SU-DHL-6 (cell line): ENCODE data around the gene KLK11.

Experiments
- H2AFZ ChIP-seq: fragments of 200-600 bp; sonication (generic); 2 replicates; pipeline ENCODE4 v1.6.1; 2014; ENCODE audit warnings: low read depth, mild to moderate bottlenecking, moderate library complexity, mixed read lengths, antibody characterized with exemption, low read length; ENCODE audit not compliant: severe bottlenecking
- H3F3A ChIP-seq: fragments of 200-600 bp; shearing (Covaris generic); 2 replicates; pipeline ENCODE4 v1.6.0; 2016; ENCODE audit warnings: antibody characterized with exemption, mild to moderate bottlenecking; ENCODE audit not compliant: insufficient read depth
- H3K27ac ChIP-seq: fragments of 200-600 bp; sonication (generic); 2 replicates; pipeline ENCODE4 v1.5.1; 2016; ENCODE audit warnings: low read depth, mild to moderate bottlenecking, low read length, moderate library complexity, mixed read lengths
- H3K27me3 ChIP-seq: fragments of 200-600 bp; sonication (generic), shearing (Covaris generic); 2 replicates; pipeline ENCODE4 v1.6.0; 2014; ENCODE audit warnings: mild to moderate bottlenecking, low read length
- H3K36me3 ChIP-seq: fragments of 200-600 bp; sonication (generic); 2 replicates; pipeline ENCODE4 v1.6.1; 2014; ENCODE audit warnings: mild to moderate bottlenecking, low read length, mixed read lengths
- H3K4me2 ChIP-seq: fragments of 300-600, 200-600 bp; shearing (Covaris generic), sonication (generic); 2 replicates; pipeline ENCODE4 v1.6.0; 2014; ENCODE audit warnings: low read length, low read depth, mild to moderate bottlenecking; ENCODE audit not compliant: poor library complexity, severe bottlenecking
- H3K4me3 ChIP-seq: fragments of 200-600 bp; sonication (generic); 2 replicates; pipeline ENCODE4 v1.5.1; 2014; ENCODE audit warnings: antibody characterized with exemption, low read length, mild to moderate bottlenecking, mixed read lengths; ENCODE audit not compliant: insufficient read depth, poor library complexity, severe bottlenecking
- H3K79me2 ChIP-seq: fragments of 200-600 bp; sonication (generic); 2 replicates; pipeline ENCODE4 v1.6.1; 2014; ENCODE audit warnings: mild to moderate bottlenecking, low read length, moderate library complexity; ENCODE audit not compliant: insufficient read depth
- H3K9ac ChIP-seq: fragments of 200-600 bp; sonication (generic); 2 replicates; pipeline ENCODE4 v1.7.0; 2014; ENCODE audit warnings: mild to moderate bottlenecking, low read length
- H3K9me2 ChIP-seq: fragments of 200-600 bp; sonication (generic); replicated peaks from 2 replicates; pipeline ENCODE4 v1.6.1; 2014; ENCODE audit warnings: low read length; ENCODE audit not compliant: insufficient read depth
- H3K9me3 ChIP-seq: fragments of 200-600 bp; sonication (generic); 2 replicates; pipeline ENCODE4 v1.6.1; 2014; ENCODE audit warnings: low read length, mixed read lengths; ENCODE audit not compliant: insufficient read depth
- H4K20me1 ChIP-seq: fragments of 200-600 bp; sonication (generic); 2 replicates; pipeline ENCODE4 v1.6.1; 2014; ENCODE audit warnings: low read depth, mild to moderate bottlenecking, antibody characterized with exemption, low read length, moderate library complexity, mixed read lengths
- CTCF ChIP-seq: fragments of 200-600 bp; sonication (generic); IDR thresholded peaks from one replicate; pipeline ENCODE4 v1.5.1; 2017; ENCODE audit warnings: antibody characterized with exemption, mild to moderate bottlenecking, low read length, moderate library complexity; ENCODE audit not compliant: insufficient read depth, poor library complexity, severe bottlenecking
- EZH2phosphoT487 ChIP-seq: fragments of 200-600 bp; sonication (generic), shearing (Covaris generic); conservative IDR thresholded peaks from 2 replicates; pipeline ENCODE4 v1.6.1; 2018; ENCODE audit warnings: mild to moderate bottlenecking, antibody characterized with exemption, low read length, moderate library complexity, mixed read lengths

KLK11 gene

DNA sequence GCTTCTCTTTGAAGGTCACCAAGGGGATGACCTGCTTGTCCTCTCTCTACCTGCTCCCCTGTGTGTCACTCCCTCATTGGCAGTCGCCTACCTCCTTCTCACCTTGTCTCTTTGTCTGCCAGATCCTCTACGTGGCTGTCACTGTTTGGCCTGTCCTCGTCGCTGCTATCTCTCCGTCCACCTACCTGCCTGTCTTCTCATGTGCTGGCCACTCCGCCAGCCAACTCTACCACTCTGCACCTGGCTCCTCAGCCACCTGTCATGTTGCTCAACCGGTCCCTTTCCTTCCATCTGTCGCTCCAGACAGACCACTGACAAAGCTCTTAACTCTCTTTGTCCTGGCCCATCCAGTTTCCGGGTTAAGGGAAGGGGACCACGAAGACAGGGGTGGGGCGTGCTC lies 8.3 kb upstream of the KLK11 start, which contains the start of gene KLK12:
Gene KLK12, minus strand, starts transcription at position 299 of the 400 bp plus-strand sequence. CDS start 381 bp downstream, outside the sequence.
- H3K79me2 ChIP-seq, result no peaks in the 10 kb centered on the region

DNA sequence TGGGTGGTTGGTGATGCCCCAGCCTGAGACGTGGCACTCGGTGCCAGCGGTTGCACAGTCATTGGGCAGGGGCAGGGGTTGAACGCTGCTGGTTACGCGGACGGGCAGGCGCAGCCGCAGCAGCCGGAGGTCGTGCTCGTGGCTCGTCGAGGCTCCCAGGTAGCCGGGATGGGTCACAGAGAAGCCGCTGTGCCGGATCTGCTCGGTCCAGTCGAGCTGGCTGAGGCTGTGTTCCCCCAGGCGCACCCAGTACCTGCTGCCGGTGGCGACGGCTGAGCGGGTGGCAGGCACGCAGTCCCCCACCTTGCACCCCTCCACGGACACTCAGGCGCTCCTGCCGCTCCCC lies 5.4 kb upstream of the KLK11 start:
- TF ChIP-seq CTCF (no peak), EZH2phosphoT487 (no peak)
- H4K20me1 ChIP-seq, result no peaks in the 10 kb centered on the region
- H2AFZ ChIP-seq, result no peak overlapping the region
- H3K9me2 ChIP-seq, result no peaks in the 10 kb centered on the region
- no peak overlapping the region for H3K4me2 ChIP-seq
- no peak overlapping the region for H3K9ac ChIP-seq
- H3K4me3 ChIP-seq, result no peak overlapping the region
- H3K9me3 ChIP-seq, result no peaks in the 10 kb centered on the region
- no peaks in the 10 kb centered on the region for H3K27me3 ChIP-seq
- no peak overlapping the region for H3K27ac ChIP-seq
- no peaks in the 10 kb centered on the region for H3F3A ChIP-seq
- H3K79me2 ChIP-seq, result no peaks in the 10 kb centered on the region
- H3K36me3 ChIP-seq, result no peaks in the 10 kb centered on the region

More for the DNA sequence above, 8.3 kb upstream of the KLK11 start, which contains the start of gene KLK12:
- H3K27ac ChIP-seq, result no peak within 1 kb of the TSS
- H3K9me2 ChIP-seq, result no peaks in the 10 kb centered on the region
- no peak within 1 kb of the TSS for H2AFZ ChIP-seq
- no peak within 1 kb of the TSS for H3K9ac ChIP-seq
- no peak within 1 kb of the TSS for H3K4me2 ChIP-seq
- H3F3A ChIP-seq, result no peaks in the 10 kb centered on the region
- no peak within 1 kb of the TSS for H3K4me3 ChIP-seq
- no peaks in the 10 kb centered on the region for H3K27me3 ChIP-seq
- TF ChIP-seq CTCF (no peak), EZH2phosphoT487 (no peak)
- H4K20me1 ChIP-seq, result no peaks in the 10 kb centered on the region
- H3K9me3 ChIP-seq, result no peaks in the 10 kb centered on the region
- no peaks in the 10 kb centered on the region for H3K36me3 ChIP-seq

DNA sequence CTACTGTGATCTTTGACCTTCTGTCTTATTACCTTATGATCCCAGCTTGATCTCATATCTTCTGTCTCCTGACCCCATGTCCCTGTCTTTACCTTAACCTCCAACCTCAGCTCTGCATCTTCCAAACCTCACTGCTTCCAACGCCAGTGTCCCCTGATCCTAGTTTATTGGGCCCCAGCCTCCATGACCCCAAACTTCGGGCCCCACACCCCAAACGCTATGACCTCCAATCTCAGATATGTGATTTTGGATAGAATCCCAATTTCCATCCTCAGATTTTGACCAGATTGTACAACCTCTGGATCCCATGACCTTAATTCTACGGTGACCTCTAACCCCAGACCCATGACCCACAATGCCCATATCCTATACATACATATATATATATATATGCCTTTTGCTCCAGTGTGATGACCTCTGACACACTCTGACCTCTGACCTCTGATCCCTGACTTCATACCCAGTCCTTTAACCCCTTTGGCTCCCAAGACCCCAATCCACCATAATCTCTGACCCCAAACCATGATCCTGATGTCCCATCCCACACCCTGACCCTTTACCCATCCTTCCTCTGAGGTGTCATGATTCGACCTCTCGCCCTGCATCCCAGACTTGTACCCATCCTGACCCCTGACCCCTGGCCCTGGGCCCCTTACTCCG lies 4.9 kb upstream of the KLK11 start:
- H3K9me2 ChIP-seq, result no peaks in the 10 kb centered on the region
- no peaks in the 10 kb centered on the region for H3K79me2 ChIP-seq
- H2AFZ ChIP-seq, result no peak overlapping the region
- no peak overlapping the region for H3K4me2 ChIP-seq
- no peak overlapping the region for H3K4me3 ChIP-seq
- no peaks in the 10 kb centered on the region for H3F3A ChIP-seq
- H3K27me3 ChIP-seq, result no peaks in the 10 kb centered on the region
- no peaks in the 10 kb centered on the region for H3K36me3 ChIP-seq
- H4K20me1 ChIP-seq, result no peaks in the 10 kb centered on the region
- H3K27ac ChIP-seq, result no peak overlapping the region
- H3K9ac ChIP-seq, result no peak overlapping the region
- no peaks in the 10 kb centered on the region for H3K9me3 ChIP-seq
- TF ChIP-seq EZH2phosphoT487 (no peak), CTCF (no peak)

DNA sequence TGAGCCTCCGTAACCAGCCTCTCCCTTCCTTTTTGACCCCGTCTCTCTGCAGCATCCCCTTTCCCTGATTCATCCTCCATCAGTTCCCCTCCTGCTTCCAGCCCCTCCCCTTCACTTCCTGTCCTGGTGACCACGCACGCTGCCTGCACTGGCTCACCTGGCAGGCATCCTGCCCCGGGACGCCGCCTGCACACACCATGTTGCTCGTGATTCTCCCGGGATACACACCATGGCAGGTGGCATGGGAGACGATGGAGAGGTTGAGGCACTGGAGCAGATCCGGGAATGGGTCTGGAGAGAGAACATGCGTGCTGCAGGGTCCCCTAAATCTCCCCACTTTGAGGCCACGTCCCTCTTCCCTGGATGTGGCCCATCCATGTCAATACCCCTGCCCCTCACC lies 4.2 kb upstream of the KLK11 start:
- Histone ChIP-seq H3K27me3 (no peaks in the 10 kb centered on the region), H3K36me3 (no peaks in the 10 kb centered on the region), H3K4me2 (no peak overlapping the region), H4K20me1 (no peaks in the 10 kb centered on the region), H3K9me3 (no peaks in the 10 kb centered on the region), H3K9ac (no peak overlapping the region), H2AFZ (no peak overlapping the region), H3F3A (no peaks in the 10 kb centered on the region), H3K9me2 (no peaks in the 10 kb centered on the region), H3K4me3 (no peak overlapping the region), H3K79me2 (no peaks in the 10 kb centered on the region), H3K27ac (no peak overlapping the region)
- TF ChIP-seq CTCF, result no peak
- TF ChIP-seq EZH2phosphoT487, result no peak
